ENCODE data around the gene CFAP74.

Gene CFAP74

GRCh38 chr1:1926886-1927660 is 76.5 kb downstream of the CFAP74 start:
- no peak for DNase-seq (ENCODE audit: low read depth)
- no peak for TF ChIP-seq CTCF (IDR thresholded peaks at IDR 0.05; ENCODE audit: control insufficient read depth, insufficient read depth, low read depth, low read length, missing control alignments)
- no peak overlapping the region for H3K4me3 ChIP-seq (ENCODE audit: control insufficient read depth, low read depth, low read length)

DNA sequence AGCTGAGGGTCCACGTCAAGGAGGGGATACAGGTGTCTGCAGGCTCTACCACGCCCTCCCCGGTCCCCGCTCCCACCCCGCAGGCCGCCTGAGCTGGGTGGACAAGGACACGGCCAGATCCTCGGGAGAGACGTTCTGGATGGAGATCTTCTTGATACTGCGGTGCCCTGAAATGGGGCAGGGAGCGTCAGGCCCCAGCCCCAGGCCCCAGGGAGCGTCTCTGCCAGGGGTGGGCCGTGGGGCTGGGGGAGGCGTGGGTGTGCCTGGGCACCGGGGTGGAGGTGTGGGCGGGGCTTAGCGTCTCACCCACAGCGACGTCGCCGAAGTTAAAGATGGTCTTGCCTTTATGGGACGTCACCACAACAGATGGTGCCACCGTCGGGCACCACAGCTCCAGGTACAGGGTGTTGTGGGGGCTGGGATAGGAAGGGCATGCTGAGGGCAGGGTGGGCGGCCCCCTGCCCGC is 77.2 kb downstream of the CFAP74 start:
- H3K4me3 ChIP-seq (ENCODE audit: control insufficient read depth, low read depth, low read length) = no peak overlapping the region
- TF ChIP-seq CTCF (IDR thresholded peaks at IDR 0.05; ENCODE audit: control insufficient read depth, insufficient read depth, low read depth, low read length, missing control alignments) = no peak
- no peak for DNase-seq (ENCODE audit: low read depth)

DNA sequence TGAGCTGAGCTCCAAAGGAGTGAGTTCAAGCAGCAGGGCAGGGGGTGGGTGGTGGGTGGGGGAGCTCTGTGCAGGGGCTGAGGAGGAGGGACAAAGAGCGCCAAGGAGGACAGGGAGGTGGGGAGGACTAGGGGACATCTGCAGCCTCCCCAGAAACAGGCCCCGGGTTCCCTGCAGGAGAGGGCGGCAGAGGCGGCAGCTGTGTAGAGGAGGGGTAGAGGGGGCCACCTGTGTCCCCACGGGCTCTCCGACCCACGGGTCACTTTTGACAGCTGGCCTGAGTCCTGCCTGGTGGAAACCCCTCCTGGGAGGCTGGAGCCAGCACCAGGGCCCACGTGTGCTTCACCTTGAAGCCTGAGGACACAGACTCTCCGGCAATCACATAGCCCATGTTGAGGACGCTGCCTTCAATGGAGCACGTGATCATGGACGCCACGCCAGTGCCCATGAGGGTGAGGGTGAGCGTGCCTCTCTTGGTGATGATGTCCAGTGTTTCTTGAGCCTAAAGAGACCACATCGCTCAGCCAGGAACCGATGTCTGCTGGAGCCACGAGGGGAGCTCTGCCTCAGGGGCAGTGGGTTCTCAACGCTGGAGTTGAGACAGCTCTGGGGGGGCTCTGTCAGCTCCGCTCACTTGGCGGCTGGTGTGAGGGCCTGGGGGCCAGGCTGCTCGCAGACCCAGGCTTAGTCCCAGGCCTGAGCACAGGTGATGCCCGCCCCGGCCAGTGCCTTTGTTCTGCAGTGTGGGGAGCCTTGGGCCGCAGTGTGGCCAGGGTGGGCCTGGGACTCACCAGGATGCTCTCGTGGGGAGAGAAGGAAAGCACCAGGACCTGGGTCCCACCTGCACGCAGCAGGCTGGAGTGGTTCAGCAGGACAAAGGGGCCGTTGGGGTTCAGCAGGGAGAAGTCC is 77.9 kb downstream of the CFAP74 start:
- TF ChIP-seq CTCF (IDR thresholded peaks at IDR 0.05; ENCODE audit: control insufficient read depth, insufficient read depth, low read depth, low read length, missing control alignments) = no peak
- DNase-seq (ENCODE audit: low read depth) = no peak
- no peak overlapping the region for H3K4me3 ChIP-seq (ENCODE audit: control insufficient read depth, low read depth, low read length)

GRCh38 chr1:1924849-1925248 is 78.7 kb downstream of the CFAP74 start:
- TF ChIP-seq CTCF (IDR thresholded peaks at IDR 0.05; ENCODE audit: control insufficient read depth, insufficient read depth, low read depth, low read length, missing control alignments) = no peak
- DNase-seq (ENCODE audit: low read depth) = no peak
- H3K4me3 ChIP-seq (ENCODE audit: control insufficient read depth, low read depth, low read length) = no peak overlapping the region

- TF ChIP-seq CTCF (IDR thresholded peaks at IDR 0.05; ENCODE audit: control insufficient read depth, insufficient read depth, low read depth, low read length, missing control alignments) = no peak
- H3K4me3 ChIP-seq (ENCODE audit: control insufficient read depth, low read depth, low read length) = no peak overlapping the region
- no peak for DNase-seq (ENCODE audit: low read depth)
Observed at GRCh38 chr1:1924386-1924785, 79.2 kb downstream of the CFAP74 start.

DNA sequence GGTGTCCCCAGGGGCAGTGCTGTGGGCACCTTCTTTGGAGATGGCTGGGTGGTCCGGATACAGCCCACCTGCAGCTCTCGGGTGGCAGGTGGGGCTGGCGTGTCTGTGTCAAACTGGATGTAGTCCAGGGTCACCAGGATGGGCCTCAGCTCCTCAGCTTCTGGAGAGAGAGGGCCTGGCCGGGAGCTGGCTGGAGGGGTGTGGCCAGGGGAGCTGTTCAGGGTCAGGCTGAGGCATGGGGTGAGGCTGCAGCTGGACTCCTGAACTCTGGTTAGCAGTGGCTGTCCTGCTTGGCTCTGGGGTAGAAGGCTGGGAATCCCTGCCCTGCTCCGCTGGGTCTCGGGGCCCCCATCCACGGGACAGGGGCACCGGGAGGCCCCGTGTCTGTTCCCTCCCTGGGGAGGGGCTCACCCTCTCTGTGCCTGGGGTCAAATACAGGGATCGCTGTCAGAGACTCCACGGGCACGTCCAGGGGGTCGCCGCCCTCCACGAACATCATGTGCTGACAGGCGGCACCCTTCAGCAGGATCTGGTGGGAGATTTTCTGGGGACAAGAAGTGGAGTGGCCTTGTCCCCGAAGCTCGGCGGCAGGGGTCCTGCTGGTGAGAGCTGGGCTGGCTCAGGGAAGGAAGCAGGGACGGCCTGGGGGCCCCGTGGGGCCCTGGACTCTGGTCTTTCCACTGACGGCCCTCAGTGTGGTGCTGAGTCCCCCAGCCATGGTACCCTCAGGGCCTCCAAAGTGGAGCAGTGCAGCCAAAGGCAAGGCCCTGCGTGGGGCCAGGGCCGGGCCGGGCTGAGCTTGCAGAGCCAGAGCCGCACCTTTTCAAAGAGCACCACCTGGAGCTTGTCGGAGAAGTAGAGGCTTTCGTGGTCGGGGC is 80.4 kb downstream of the CFAP74 start:
- no peak overlapping the region for H3K4me3 ChIP-seq (ENCODE audit: control insufficient read depth, low read depth, low read length)
- TF ChIP-seq CTCF (IDR thresholded peaks at IDR 0.05; ENCODE audit: control insufficient read depth, insufficient read depth, low read depth, low read length, missing control alignments) = no peak
- DNase-seq (ENCODE audit: low read depth) = no peak
